H1 (cell line): ENCODE results near the gene CCDC110. TPM values are rescaled to one million over a fixed set of nuclear protein-coding genes. Genes with fewer than 3 reads are reported as not detected.
A peak's percentile ranks its signal among the peaks of the same experiment; 100 is the strongest.

Experiments
- CTCF ChIA-PET: fragments of 300-600 bp; sonication (Branson Sonifier 250); formaldehyde crosslinking; loops from one replicate; lab custom pipeline; 2021; ENCODE audit not compliant: partially characterized antibody; lab: Charles Lee
- POLR2A ChIA-PET: fragments of 300-600 bp; sonication (Branson Sonifier 250); formaldehyde crosslinking; loops from one replicate; lab custom pipeline; 2021; ENCODE audit warnings: inconsistent platforms; ENCODE audit not compliant: partially characterized antibody; lab: Charles Lee
- DNase-seq, 2 experiments: peaks; one replicate each; pipeline versions ENCODE4 v3.0.0 to v3.0.0-alpha.2; 2010 to 2022; ENCODE audit warnings: low spot score in 2 of 2, low read depth in 1 of 2, mixed read lengths in 1 of 2
- FAIRE-seq: peaks from 2 replicates; lab custom pipeline; 2011; peaks lifted over from hg19 to GRCh38; lab: Jason Lieb, UNC
- H2AFZ ChIP-seq: 2 replicates; pipeline ENCODE4 v1.8.1; 2012; ENCODE audit warnings: low read length, inconsistent platforms
- H2AK5ac ChIP-seq: 2 replicates; pipeline ENCODE4 v1.6.1; 2013; ENCODE audit warnings: low read depth, low read length
- H2BK120ac ChIP-seq: replicated peaks from 2 replicates; pipeline ENCODE3; 2013; ENCODE audit warnings: low read depth, low read length, inconsistent platforms
- H2BK12ac ChIP-seq: 2 replicates; pipeline ENCODE4 v1.6.1; 2013; ENCODE audit warnings: low read depth, low read length
- H2BK15ac ChIP-seq: 2 replicates; pipeline ENCODE4 v1.6.1; 2013; ENCODE audit warnings: low read length
- H2BK20ac ChIP-seq: 2 replicates; pipeline ENCODE4 v1.6.1; 2013; ENCODE audit warnings: low read length
- H2BK5ac ChIP-seq: 2 replicates; pipeline ENCODE4 v1.6.1; 2013; ENCODE audit warnings: low read depth, low read length
- H3K14ac ChIP-seq: 2 replicates; pipeline ENCODE4 v1.6.1; 2013; ENCODE audit warnings: inconsistent platforms; ENCODE audit not compliant: insufficient read length
- H3K18ac ChIP-seq: 2 replicates; pipeline ENCODE4 v1.6.1; 2013; ENCODE audit warnings: low read length; ENCODE audit errors: extremely low read depth
- H3K23ac ChIP-seq: 2 replicates; pipeline ENCODE4 v1.6.1; 2013; ENCODE audit warnings: inconsistent platforms; ENCODE audit not compliant: insufficient read length
- H3K23me2 ChIP-seq: 2 replicates; pipeline ENCODE4 v1.6.1; 2013; ENCODE audit warnings: low read depth, low read length
- H3K27ac ChIP-seq: 2 replicates; pipeline ENCODE4 v1.6.1; 2011; ENCODE audit warnings: low read depth, low read length, inconsistent platforms
- H3K27me3 ChIP-seq, 4 experiments: replicated peaks in 1 of 4; 1 replicate in 1 of 4; 2 replicates in 3 of 4; pipeline versions ENCODE4 v1.6.1 to v1.8.1; 2011 to 2013; ENCODE audit warnings: low read length in 3 of 4, mild to moderate bottlenecking in 3 of 4, inconsistent platforms in 2 of 4, mixed read lengths in 2 of 4, moderate library complexity in 1 of 4; ENCODE audit not compliant: control insufficient read depth in 3 of 4, insufficient read depth in 3 of 4; ENCODE audit errors: extremely low read depth in 1 of 4
- H3K36me3 ChIP-seq, 4 experiments: 2 replicates each; pipeline versions ENCODE4 v1.6.1 to v1.8.1; 2011 to 2013; ENCODE audit warnings: mild to moderate bottlenecking in 4 of 4, low read length in 3 of 4, moderate library complexity in 2 of 4, control low read depth in 1 of 4, inconsistent platforms in 1 of 4; ENCODE audit not compliant: insufficient read depth in 4 of 4, control insufficient read depth in 2 of 4
- H3K4ac ChIP-seq: replicated peaks from 2 replicates; pipeline ENCODE3; 2013; ENCODE audit warnings: low read length, low read depth, mixed read lengths, inconsistent platforms; ENCODE audit not compliant: insufficient read length
- H3K4me1 ChIP-seq, 4 experiments: replicated peaks in 1 of 4; 1 replicate in 1 of 4; 2 replicates in 3 of 4; pipeline versions ENCODE4 v1.6.1 to v1.8.1; 2011 to 2013; ENCODE audit warnings: low read length in 3 of 4, inconsistent platforms in 2 of 4, mixed read lengths in 1 of 4; ENCODE audit not compliant: insufficient read depth in 4 of 4, control insufficient read depth in 3 of 4
- H3K4me2 ChIP-seq, 2 experiments: 2 replicates each; pipeline versions ENCODE4 v1.6.1 to v1.8.1; 2011 to 2013; ENCODE audit warnings: low read depth in 2 of 2, low read length in 2 of 2, control low read depth in 1 of 2, inconsistent platforms in 1 of 2, mild to moderate bottlenecking in 1 of 2; ENCODE audit not compliant: insufficient read depth in 1 of 2
- H3K4me3 ChIP-seq, 4 experiments: fragments of 200-600, 300-600 bp in 1 of 4; sonication (generic), shearing (Covaris generic), sonication (Bioruptor Twin) in 1 of 4; 2 replicates each; pipeline versions ENCODE4 v1.5.1 to v1.8.1; 2011 to 2016; ENCODE audit warnings: low read length in 4 of 4, low read depth in 3 of 4, control low read depth in 2 of 4, inconsistent platforms in 2 of 4, mild to moderate bottlenecking in 2 of 4, mixed read lengths in 1 of 4, moderate library complexity in 1 of 4; ENCODE audit not compliant: insufficient read depth in 2 of 4; ENCODE audit errors: extremely low read depth in 1 of 4
- H3K56ac ChIP-seq: replicated peaks from 2 replicates; pipeline ENCODE3; 2013; ENCODE audit warnings: low read depth, mild to moderate bottlenecking, mixed read lengths, low read length, inconsistent platforms; ENCODE audit not compliant: insufficient read length
- H3K79me1 ChIP-seq: 2 replicates; pipeline ENCODE4 v1.6.1; 2013; ENCODE audit warnings: low read depth, low read length, control low read depth
- H3K79me2 ChIP-seq, 2 experiments: 2 replicates each; pipeline versions ENCODE4 v1.6.1 to v1.8.1; 2012 to 2013; ENCODE audit warnings: low read length in 2 of 2, mild to moderate bottlenecking in 2 of 2, inconsistent platforms in 1 of 2; ENCODE audit not compliant: insufficient read depth in 2 of 2, control insufficient read depth in 1 of 2
- H3K9ac ChIP-seq, 4 experiments: replicated peaks in 1 of 4; 1 replicate in 1 of 4; 2 replicates in 3 of 4; pipeline versions ENCODE4 v1.6.1 to v1.8.1; 2011 to 2013; ENCODE audit warnings: low read depth in 3 of 4, low read length in 3 of 4, control low read depth in 2 of 4, mild to moderate bottlenecking in 2 of 4, moderate library complexity in 2 of 4, inconsistent platforms in 1 of 4; ENCODE audit errors: extremely low read depth in 1 of 4
- H3K9me3 ChIP-seq, 2 experiments: 2 replicates each; pipeline versions ENCODE4 v1.6.1 to v1.8.1; 2012 to 2013; ENCODE audit warnings: mild to moderate bottlenecking in 2 of 2, moderate library complexity in 2 of 2, control low read depth in 1 of 2, inconsistent platforms in 1 of 2, low read depth in 1 of 2, low read length in 1 of 2, mixed read lengths in 1 of 2; ENCODE audit not compliant: insufficient read depth in 2 of 2
- H4K20me1 ChIP-seq, 2 experiments: replicated peaks in 1 of 2; 2 replicates each; pipeline versions ENCODE3 to v1.8.1; 2011 to 2013; ENCODE audit warnings: inconsistent platforms in 2 of 2, low read length in 2 of 2, mild to moderate bottlenecking in 1 of 2; ENCODE audit not compliant: insufficient read depth in 2 of 2, control insufficient read depth in 1 of 2
- H4K5ac ChIP-seq: 2 replicates; pipeline ENCODE4 v1.6.1; 2013; ENCODE audit warnings: low read length, low read depth, mixed read lengths, inconsistent platforms; ENCODE audit not compliant: insufficient read length
- H4K8ac ChIP-seq: 2 replicates; pipeline ENCODE4 v1.8.0; 2013; ENCODE audit warnings: mild to moderate bottlenecking, moderate library complexity, low read length, inconsistent platforms; ENCODE audit not compliant: insufficient read depth; ENCODE audit errors: extremely low read depth
- H4K91ac ChIP-seq: replicated peaks from 2 replicates; pipeline ENCODE3; 2013; ENCODE audit warnings: low read length, mixed read lengths, inconsistent platforms; ENCODE audit not compliant: insufficient read length
- BRCA1 ChIP-seq: IDR thresholded peaks from 2 replicates; pipeline ENCODE4 v1.6.1; 2012; ENCODE audit warnings: low read depth, low read length, improper control_type of control experiment
- CHD2 ChIP-seq: IDR thresholded peaks from 2 replicates; pipeline ENCODE4 v1.6.1; 2012; ENCODE audit warnings: low read length, improper control_type of control experiment
- CTBP2 ChIP-seq: IDR thresholded peaks from 2 replicates; pipeline ENCODE4 v1.7.0; 2011; ENCODE audit warnings: borderline replicate concordance, mild to moderate bottlenecking, moderate library complexity, mixed read lengths, low read length; ENCODE audit not compliant: insufficient read depth, insufficient read length
- E2F6 ChIP-seq: IDR thresholded peaks from 2 replicates; pipeline ENCODE4 v1.6.1; 2012; ENCODE audit warnings: inconsistent platforms
- HDAC2 ChIP-seq, 2 experiments: fragments of 300-600 bp in 1 of 2; sonication (generic) in 1 of 2; IDR thresholded peaks; 2 replicates each; pipeline ENCODE4 v1.6.1; 2011 to 2012; ENCODE audit warnings: low read depth in 2 of 2, low read length in 2 of 2, mild to moderate bottlenecking in 2 of 2, moderate library complexity in 2 of 2, borderline replicate concordance in 1 of 2, inconsistent platforms in 1 of 2
- RAD21 ChIP-seq, 2 experiments: IDR thresholded peaks in 1 of 2; conservative IDR thresholded peaks in 1 of 2; 2 replicates each; pipeline ENCODE4 v1.6.1; 2011; ENCODE audit warnings: low read depth in 2 of 2, low read length in 2 of 2, improper control_type of control experiment in 1 of 2, inconsistent platforms in 1 of 2, mild to moderate bottlenecking in 1 of 2, moderate library complexity in 1 of 2
- SP4 ChIP-seq: IDR thresholded peaks from 2 replicates; pipeline ENCODE4 v1.6.1; 2012; ENCODE audit warnings: low read length, inconsistent platforms
- SUZ12 ChIP-seq: fragments of 200-600 bp; sonication (generic); IDR thresholded peaks from 2 replicates; pipeline ENCODE4 v1.6.1; 2012; ENCODE audit warnings: mild to moderate bottlenecking, inconsistent platforms, low read length, moderate library complexity, mixed read lengths
- TAF1 ChIP-seq: IDR thresholded peaks from 2 replicates; pipeline ENCODE4 v1.6.1; 2011; ENCODE audit warnings: mild to moderate bottlenecking, low read depth, low read length
- TBP ChIP-seq: IDR thresholded peaks from 2 replicates; pipeline ENCODE4 v1.6.1; 2011; ENCODE audit warnings: low read depth, low read length, improper control_type of control experiment
- WGBS, 2 experiments: shearing (Covaris generic) in 1 of 2; methylation state at CpG; one replicate each; pipeline versions ENCODE4 v1.1.6 to v1.1.7; 2013 to 2015; ENCODE audit warnings: low lambda C conversion rate in 2 of 2, mixed read lengths in 2 of 2, inconsistent platforms in 1 of 2, low coverage in 1 of 2, missing lambda C conversion rate in 1 of 2; ENCODE audit not compliant: insufficient replicate concordance in 2 of 2, insufficient coverage in 1 of 2, insufficient read length in 1 of 2; ENCODE audit errors: extremely low coverage in 1 of 2, missing lambda C conversion rate in 1 of 2; 5-methylcytosine and 5-hydroxymethylcytosine counted together
- polyA plus RNA-seq, 7 experiments: library from polyadenylated mRNA; depleted of rRNA in 3 of 7; stranded (reverse) in 5 of 7; unstranded in 2 of 7; fragments of >200 nt in 5 of 7; fragments of 200-250 nt in 2 of 7; gene quantifications; 1 replicate in 5 of 7; 2 replicates in 1 of 7; 4 replicates in 1 of 7; pipeline versions ENCODE4 v1.2.1 to v1.2.3, GENCODE V29; 2011 to 2013; ENCODE audit warnings: missing spikeins in 2 of 7, mixed read lengths in 2 of 7
- total RNA-seq: library from RNA; stranded (reverse); fragmentation: NEBNext Ultra II Directional; extraction: Animal tissue kit (Norgen Biotek cat#: 25700); gene quantifications from 2 replicates; pipeline ENCODE4 v1.2.1, GENCODE V29; 2021

Gene CCDC110
- total and polyA plus RNA-seq, 2 of the 8 experiments (the other 6 are each of a cell fraction or from before 2014, with no cell fraction given), result 0.33 to 3.1 TPM

DNA sequence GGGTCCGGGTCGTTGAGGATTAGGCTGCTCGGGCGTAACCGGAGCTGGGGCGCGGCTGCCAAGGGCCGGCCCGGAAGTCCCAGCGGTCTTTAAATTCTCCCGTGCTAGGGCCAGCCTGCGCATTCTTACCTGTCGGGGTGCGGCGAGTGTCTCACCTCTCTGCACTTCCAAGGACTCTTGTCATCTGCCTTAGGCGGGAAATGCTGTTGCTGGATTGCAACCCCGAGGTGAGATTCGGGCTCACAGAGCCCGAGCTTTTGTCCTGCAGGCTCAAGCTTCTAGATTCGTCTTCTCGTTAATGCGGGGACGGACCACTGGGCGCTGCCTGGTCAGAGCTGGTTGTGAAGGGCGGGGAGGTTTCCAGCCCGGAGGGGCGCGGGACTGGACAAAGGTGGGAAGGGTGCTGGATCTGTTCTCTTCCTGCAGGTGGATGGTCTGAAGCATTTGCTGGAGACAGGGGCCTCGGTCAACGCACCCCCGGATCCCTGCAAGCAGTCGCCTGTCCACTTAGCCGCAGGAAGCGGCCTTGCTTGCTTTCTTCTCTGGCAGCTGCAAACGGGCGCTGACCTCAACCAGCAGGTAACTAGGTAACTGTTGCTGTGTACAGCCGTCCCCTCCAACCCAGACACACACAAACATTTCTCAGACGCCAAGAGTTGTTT, 74.7 kb downstream of the CCDC110 start, which contains the start of gene ANKRD37:
Gene ANKRD37 (plus strand): TSS at position 118 of the 662 bp plus-strand sequence. CDS start 83 bp downstream, at position 201.
- Histone ChIP-seq H2BK12ac (no peak within 1 kb of the TSS; the same call in none of the 2 replicates), H3K27me3 (no peaks in the 10 kb centered on the region), H3K79me1 (no peaks in the 10 kb centered on the region), H3K27ac (peak within 1 kb of the TSS; percentile 34), H3K23ac (no peak within 1 kb of the TSS), H3K79me2 (no peaks in the 10 kb centered on the region), H4K20me1 (no peaks in the 10 kb centered on the region), H4K91ac (peak within 1 kb of the TSS; percentile 69), H3K9ac (peak within 1 kb of the TSS; percentile 15 to 60 (median 40); a peak in 5 of 7 replicates), H3K4me3 (peak within 1 kb of the TSS; percentile 27 to 70 (median 54)), H3K4ac (no peak within 1 kb of the TSS), H3K36me3 (peaks cover 0 to 16% (median 4%) of the 10 kb centered on the region in 4 experiments; a peak in 3 of 8 replicates), H3K56ac (no peak within 1 kb of the TSS), H3K4me1 (peaks cover 0 to 6% (median 4%) of the 10 kb centered on the region in 4 experiments; a peak in 4 of 7 replicates), H2BK120ac (no peak within 1 kb of the TSS), H3K18ac (peak within 1 kb of the TSS; percentile 53; the same call in 1 of the 2 replicates), H2AK5ac (no peak within 1 kb of the TSS), H4K8ac (peak within 1 kb of the TSS; percentile 85; the same call in 1 of the 2 replicates), H2AFZ (peak within 1 kb of the TSS; percentile 1; the same call in 1 of the 2 replicates), H4K5ac (peak within 1 kb of the TSS; percentile 41), H3K4me2 (peak within 1 kb of the TSS; percentile 71 to 76), H2BK5ac (no peak within 1 kb of the TSS), H3K14ac (no peak within 1 kb of the TSS), H2BK20ac (no peak within 1 kb of the TSS), H2BK15ac (no peak within 1 kb of the TSS), H3K9me3 (no peaks in the 10 kb centered on the region), H3K23me2 (peaks cover 12% of the 10 kb centered on the region; the same call in 1 of the 2 replicates)
- ChIA-PET CTCF (interaction anchor here (0.8 to 1.3 kb wide), 2 partner anchors 10 to 29 kb away, joined by 3 read pairs; partner anchors contain the start of gene UFSP2), POLR2A (interaction anchor here (0.7 to 4.8 kb wide), 13 partner anchors 9 to 392 kb away, joined by 3 to 25 read pairs (median 3); partner anchors contain the start of genes HELT, SLC25A4 and UFSP2)
- FAIRE-seq (no peak), DNase-seq (peak in 1 of 2 experiments; percentile 92)
- WGBS, 2 experiments, result 10% methylated on average over 36 of the region's 38 CpGs; no CpG with 5 or more reads in 1 of the 2 experiments
- TF ChIP-seq RAD21 (IDR thresholded peaks at IDR 0.05 in 1 of 2, conservative IDR thresholded peaks at IDR 0.05 in 1 of 2; ENCODE audit: low read depth in 2 of 2, low read length in 2 of 2) (peak in 1 of 2 experiments; percentile 2; a peak in 1 of 4 replicates), CTBP2 (peak; percentile 7), SP4 (peak; percentile 85; the same call in 1 of the 2 replicates), TAF1 (peak; percentile 66; the same call in 1 of the 2 replicates), SUZ12 (no peak), TBP (peak; percentile 71), HDAC2 (IDR thresholded peaks at IDR 0.05; ENCODE audit: borderline replicate concordance in 1 of 2, low read depth in 2 of 2, low read length in 2 of 2) (peak in 1 of 2 experiments; percentile 95; a peak in 1 of 4 replicates), CHD2 (0 out of 2 replicates have a peak, but pooled peaks have one; percentile 8), BRCA1 (no peak), E2F6 (peak; percentile 81)
